Esophagus muscularis mucosa (tissue), 4 donors: ENCODE measurements around the gene LACC1.

ENCODE experiments used
- CTCF ChIP-seq, 3 experiments: fragments of 200-600 bp in 2 of 3; fragments of 450-650 bp in 1 of 3; sonication (generic) in 2 of 3; IDR thresholded peaks; one replicate each; pipeline ENCODE4 v1.5.1; 2017 to 2019; ENCODE audit warnings: antibody characterized with exemption in 3 of 3, mild to moderate bottlenecking in 2 of 3, moderate library complexity in 1 of 3
- EP300 ChIP-seq: sonication (generic); formaldehyde crosslinking; IDR thresholded peaks from one replicate; pipeline ENCODE4 v1.6.1; 2017; ENCODE audit warnings: antibody characterized with exemption
- POLR2AphosphoS5 ChIP-seq, 2 donors: sonication (generic); formaldehyde crosslinking; IDR thresholded peaks; one replicate each; pipeline ENCODE4 v1.6.1; 2017; ENCODE audit warnings: antibody characterized with exemption in 2 of 2

DNA sequence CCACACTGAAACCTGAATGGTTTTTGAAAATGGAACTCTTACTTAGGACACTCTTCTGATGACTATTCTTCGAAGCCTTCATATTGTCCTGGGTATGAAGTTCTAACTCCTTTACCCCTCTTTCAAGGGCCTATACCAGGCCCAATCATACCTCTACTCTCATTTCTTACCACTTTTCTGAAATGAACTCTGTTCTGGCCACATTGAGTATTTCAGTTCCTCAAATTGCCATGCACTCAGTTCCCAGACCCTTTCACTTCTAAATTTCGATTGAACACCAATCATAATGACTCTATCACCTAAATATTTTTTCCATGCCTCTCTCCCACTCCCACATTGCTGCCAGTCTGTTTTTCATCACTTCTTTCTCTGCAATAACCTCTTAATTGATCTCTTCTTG lies 53.7 kb downstream of the LACC1 start:
- no peak for TF ChIP-seq CTCF (IDR thresholded peaks at IDR 0.05)
- TF ChIP-seq EP300: no peak
- no peak for TF ChIP-seq POLR2AphosphoS5 (IDR thresholded peaks at IDR 0.05)
